Measurements from ENCODE around the gene GSG1. TPM values are rescaled to one million over a fixed set of nuclear protein-coding genes. Genes with fewer than 3 reads are reported as not detected.
"Not testable (repeated sequence)": the region's sequence is repeated elsewhere in the genome, so short reads cannot be mapped to it uniquely, and the experiment has no call there.

The GSG1 gene
- polyA plus RNA-seq, 1 donor = 1.6 TPM

- Histone ChIP-seq H3K9me3 (ENCODE audit: control insufficient read depth, low read depth, low read length) (no peaks in the 10 kb centered on the region), H3K36me3 (ENCODE audit: control insufficient read depth, insufficient read depth, low read length) (peaks cover 24% of the 10 kb centered on the region)
- DNase-seq = no peak
Observed at GRCh38 chr12:13062669-13063068, 40.8 kb downstream of the GSG1 start.

GRCh38 chr12:13061377-13061776 is 42.1 kb downstream of the GSG1 start:
- H3K9me3 ChIP-seq (ENCODE audit: control insufficient read depth, low read depth, low read length) = no peaks in the 10 kb centered on the region
- no CpG with 5 or more reads among the region's 5 CpGs for WGBS (ENCODE audit: insufficient coverage, low lambda C conversion rate)
- H3K4me1 ChIP-seq (ENCODE audit: control insufficient read depth, insufficient read depth, low read length) = no peaks in the 10 kb centered on the region

More at GRCh38 chr12:13062669-13063068, 40.8 kb downstream of the GSG1 start:
- H3K4me3 ChIP-seq (ENCODE audit: low read length) = no peak overlapping the region
- no peak overlapping the region for H3K27ac ChIP-seq (ENCODE audit: low read length)
- WGBS (ENCODE audit: insufficient coverage, low lambda C conversion rate) = no CpG with 5 or more reads among the region's 5 CpGs
- H3K27me3 ChIP-seq (ENCODE audit: control insufficient read depth, insufficient read depth, low read length) = no peaks in the 10 kb centered on the region
- no peaks in the 10 kb centered on the region for H3K4me1 ChIP-seq (ENCODE audit: control insufficient read depth, insufficient read depth, low read length)

GRCh38 chr12:13060581-13060980 is 42.9 kb downstream of the GSG1 start:
- Histone ChIP-seq H3K36me3 (ENCODE audit: control insufficient read depth, insufficient read depth, low read length) (peaks cover 26% of the 10 kb centered on the region), H3K4me3 (ENCODE audit: low read length) (no peak overlapping the region), H3K27me3 (ENCODE audit: control insufficient read depth, insufficient read depth, low read length) (no peaks in the 10 kb centered on the region), H3K4me1 (ENCODE audit: control insufficient read depth, insufficient read depth, low read length) (no peaks in the 10 kb centered on the region), H3K27ac (ENCODE audit: low read length) (no peak overlapping the region), H3K9me3 (ENCODE audit: control insufficient read depth, low read depth, low read length) (no peaks in the 10 kb centered on the region)
- 100% methylated on average over 1 of the region's 2 CpGs for WGBS (ENCODE audit: insufficient coverage, low lambda C conversion rate)
- peak in 1 of 2 donors; percentile 42 for DNase-seq

More at GRCh38 chr12:13061377-13061776, 42.1 kb downstream of the GSG1 start:
- H3K4me3 ChIP-seq (ENCODE audit: low read length) = no peak overlapping the region
- H3K27ac ChIP-seq (ENCODE audit: low read length) = no peak overlapping the region
- H3K36me3 ChIP-seq (ENCODE audit: control insufficient read depth, insufficient read depth, low read length) = peaks cover 24% of the 10 kb centered on the region
- DNase-seq = no peak
- no peaks in the 10 kb centered on the region for H3K27me3 ChIP-seq (ENCODE audit: control insufficient read depth, insufficient read depth, low read length)

GRCh38 chr12:13053617-13054016 is 49.9 kb downstream of the GSG1 start:
- not testable (repeated sequence) for H3K9me3 ChIP-seq (ENCODE audit: control insufficient read depth, low read depth, low read length); H3K36me3 ChIP-seq (ENCODE audit: control insufficient read depth, insufficient read depth, low read length); H3K4me1 ChIP-seq (ENCODE audit: control insufficient read depth, insufficient read depth, low read length); H3K27me3 ChIP-seq (ENCODE audit: control insufficient read depth, insufficient read depth, low read length); H3K27ac ChIP-seq (ENCODE audit: low read length); H3K4me3 ChIP-seq (ENCODE audit: low read length); DNase-seq
- no CpG with 5 or more reads among the region's 6 CpGs for WGBS (ENCODE audit: insufficient coverage, low lambda C conversion rate)

GRCh38 chr12:13052421-13052820 is 51.0 kb downstream of the GSG1 start:
- peaks cover 3% of the 10 kb centered on the region for H3K36me3 ChIP-seq (ENCODE audit: control insufficient read depth, insufficient read depth, low read length)
- no peak overlapping the region for H3K27ac ChIP-seq (ENCODE audit: low read length)
- H3K27me3 ChIP-seq (ENCODE audit: control insufficient read depth, insufficient read depth, low read length) = no peaks in the 10 kb centered on the region
- no peak for DNase-seq
- H3K4me1 ChIP-seq (ENCODE audit: control insufficient read depth, insufficient read depth, low read length) = no peaks in the 10 kb centered on the region
- 0% methylated on average over 1 of the region's 2 CpGs for WGBS (ENCODE audit: insufficient coverage, low lambda C conversion rate)
- no peak overlapping the region for H3K4me3 ChIP-seq (ENCODE audit: low read length)
- H3K9me3 ChIP-seq (ENCODE audit: control insufficient read depth, low read depth, low read length) = peaks cover 3% of the 10 kb centered on the region

- no peak for DNase-seq
- Histone ChIP-seq H3K4me1 (ENCODE audit: control insufficient read depth, insufficient read depth, low read length) (peaks cover 5% of the 10 kb centered on the region), H3K36me3 (ENCODE audit: control insufficient read depth, insufficient read depth, low read length) (no peaks in the 10 kb centered on the region), H3K27me3 (ENCODE audit: control insufficient read depth, insufficient read depth, low read length) (no peaks in the 10 kb centered on the region), H3K9me3 (ENCODE audit: control insufficient read depth, low read depth, low read length) (peaks cover 3% of the 10 kb centered on the region), H3K4me3 (ENCODE audit: low read length) (no peak overlapping the region), H3K27ac (ENCODE audit: low read length) (no peak overlapping the region)
- no CpG with 5 or more reads among the region's 3 CpGs for WGBS (ENCODE audit: insufficient coverage, low lambda C conversion rate)
Observed at GRCh38 chr12:13049816-13050215, 53.7 kb downstream of the GSG1 start.

- Histone ChIP-seq H3K36me3 (ENCODE audit: control insufficient read depth, insufficient read depth, low read length) (no peaks in the 10 kb centered on the region), H3K9me3 (ENCODE audit: control insufficient read depth, low read depth, low read length) (no peaks in the 10 kb centered on the region), H3K27me3 (ENCODE audit: control insufficient read depth, insufficient read depth, low read length) (no peaks in the 10 kb centered on the region), H3K4me1 (ENCODE audit: control insufficient read depth, insufficient read depth, low read length) (peaks cover 5% of the 10 kb centered on the region), H3K27ac (ENCODE audit: low read length) (peak overlapping the region; percentile 81), H3K4me3 (ENCODE audit: low read length) (no peak overlapping the region)
- peak; percentile 78 to 89 for DNase-seq
- 40% methylated on average over 1 of the region's 1 CpG for WGBS (ENCODE audit: insufficient coverage, low lambda C conversion rate)
Observed at GRCh38 chr12:13046964-13047363, 56.5 kb downstream of the GSG1 start.

GRCh38 chr12:13045816-13046215 is 57.7 kb downstream of the GSG1 start:
- no peak overlapping the region for H3K4me3 ChIP-seq (ENCODE audit: low read length)
- no peak for DNase-seq
- H3K36me3 ChIP-seq (ENCODE audit: control insufficient read depth, insufficient read depth, low read length) = no peaks in the 10 kb centered on the region
- no peaks in the 10 kb centered on the region for H3K9me3 ChIP-seq (ENCODE audit: control insufficient read depth, low read depth, low read length)
- H3K27ac ChIP-seq (ENCODE audit: low read length) = no peak overlapping the region
- peaks cover 5% of the 10 kb centered on the region for H3K4me1 ChIP-seq (ENCODE audit: control insufficient read depth, insufficient read depth, low read length)
- WGBS (ENCODE audit: insufficient coverage, low lambda C conversion rate) = 100% methylated on average over 1 of the region's 8 CpGs
- no peaks in the 10 kb centered on the region for H3K27me3 ChIP-seq (ENCODE audit: control insufficient read depth, insufficient read depth, low read length)

GRCh38 chr12:13044906-13045299 is 58.6 kb downstream of the GSG1 start:
- Histone ChIP-seq H3K27me3 (ENCODE audit: control insufficient read depth, insufficient read depth, low read length) (no peaks in the 10 kb centered on the region), H3K4me1 (ENCODE audit: control insufficient read depth, insufficient read depth, low read length) (peaks cover 10% of the 10 kb centered on the region), H3K4me3 (ENCODE audit: low read length) (peak overlapping the region; percentile 93), H3K36me3 (ENCODE audit: control insufficient read depth, insufficient read depth, low read length) (no peaks in the 10 kb centered on the region), H3K27ac (ENCODE audit: low read length) (no peak overlapping the region), H3K9me3 (ENCODE audit: control insufficient read depth, low read depth, low read length) (no peaks in the 10 kb centered on the region)
- no peak for DNase-seq
- WGBS (ENCODE audit: insufficient coverage, low lambda C conversion rate) = 33% methylated on average over 1 of the region's 5 CpGs

- H3K27ac ChIP-seq (ENCODE audit: low read length) = no peak within 1 kb of the TSS
Observed at GRCh38 chr12:13044002-13044905, 59.2 kb downstream of the GSG1 start, which contains the start of gene FAM234B. TSS of gene FAM234B (plus strand) at chr12:13044381. CDS start at chr12:13044404, 23 bp downstream.

More at GRCh38 chr12:13044002-13044905, 59.2 kb downstream of the GSG1 start, which contains the start of gene FAM234B:
- Histone ChIP-seq H3K36me3 (ENCODE audit: control insufficient read depth, insufficient read depth, low read length) (no peaks in the 10 kb centered on the region), H3K4me1 (ENCODE audit: control insufficient read depth, insufficient read depth, low read length) (peaks cover 15% of the 10 kb centered on the region), H3K9me3 (ENCODE audit: control insufficient read depth, low read depth, low read length) (no peaks in the 10 kb centered on the region), H3K27me3 (ENCODE audit: control insufficient read depth, insufficient read depth, low read length) (no peaks in the 10 kb centered on the region), H3K4me3 (ENCODE audit: low read length) (peak within 1 kb of the TSS; percentile 93)
- WGBS (ENCODE audit: insufficient coverage, low lambda C conversion rate) = no CpG with 5 or more reads among the region's 74 CpGs
- peak; percentile 64 to 67 for DNase-seq

Data from large intestine (tissue), 3 donors.